IMR-90 (cell line): ENCODE results near the gene FCRL6. TPM values are rescaled to one million over a fixed set of nuclear protein-coding genes. Genes with fewer than 3 reads are reported as not detected.
A peak's percentile ranks its signal among the peaks of the same experiment; 100 is the strongest.

Experiments used
- ATAC-seq: fragments of 200-7000 bp; cut with Tn5 transposase; 2 replicates; pipeline ENCODE4 v1.9.1; 2020; ENCODE audit warnings: low read depth, mild to moderate bottlenecking, moderate library complexity
- BruUV-seq: library from RNA; stranded (reverse); fragments of 400-500 nt; replicated peaks from 2 replicates; lab custom pipeline; 2021; lab: Mats Ljungman, UMichigan
- CTCF ChIA-PET: fragments of 300-600 bp; formaldehyde crosslinking; extraction: SDS; loops from one replicate; lab custom pipeline; 2021; ENCODE audit warnings: antibody characterized with exemption; lab: Yijun Ruan, JAX
- POLR2A ChIA-PET: fragments of 300-600 bp; sonication (Branson Sonifier 250); formaldehyde crosslinking; loops from one replicate; lab custom pipeline; 2022; ENCODE audit warnings: antibody characterized with exemption; ENCODE audit not compliant: unreplicated experiment; lab: Charles Lee
- DNase-seq: peaks from one replicate; pipeline ENCODE4 v3.0.0; 2013
- H2AFZ ChIP-seq: replicated peaks from 2 replicates; pipeline ENCODE3; 2013; ENCODE audit warnings: low read length, mild to moderate bottlenecking; ENCODE audit not compliant: poor library complexity
- H2AK5ac ChIP-seq: 2 replicates; pipeline ENCODE4 v1.6.1; 2013; ENCODE audit warnings: low read depth, low read length, inconsistent platforms
- H2AK9ac ChIP-seq: replicated peaks from 2 replicates; pipeline ENCODE3; 2013; ENCODE audit warnings: mild to moderate bottlenecking, low read depth, low read length, moderate library complexity; ENCODE audit not compliant: poor library complexity
- H2BK120ac ChIP-seq: 2 replicates; pipeline ENCODE4 v1.6.1; 2013; ENCODE audit warnings: low read depth, low read length, inconsistent platforms
- H2BK15ac ChIP-seq: 3 replicates; pipeline ENCODE4 v1.6.1; 2013; ENCODE audit warnings: low read depth, low read length, inconsistent platforms
- H2BK20ac ChIP-seq: 2 replicates; pipeline ENCODE4 v1.6.1; 2013; ENCODE audit warnings: low read depth, mild to moderate bottlenecking, inconsistent platforms, low read length, moderate library complexity
- H2BK5ac ChIP-seq: 2 replicates; pipeline ENCODE4 v1.6.1; 2013; ENCODE audit warnings: mild to moderate bottlenecking, low read depth, low read length, inconsistent platforms; ENCODE audit not compliant: poor library complexity, severe bottlenecking
- H3K14ac ChIP-seq: replicated peaks from 2 replicates; pipeline ENCODE4 v1.6.1; 2013; ENCODE audit warnings: low read depth, low read length, inconsistent platforms
- H3K18ac ChIP-seq: 2 replicates; pipeline ENCODE4 v1.6.1; 2013; ENCODE audit warnings: low read depth, low read length, control low read depth
- H3K23ac ChIP-seq: 2 replicates; pipeline ENCODE4 v1.6.1; 2013; ENCODE audit warnings: low read depth, low read length, inconsistent platforms
- H3K27ac ChIP-seq: 2 replicates; pipeline ENCODE4 v1.5.1; 2013; ENCODE audit warnings: mild to moderate bottlenecking, control low read depth, low read length; ENCODE audit not compliant: insufficient read depth
- H3K27me3 ChIP-seq: 2 replicates; pipeline ENCODE4 v1.6.1; 2013; ENCODE audit warnings: low read length; ENCODE audit not compliant: control insufficient read depth, insufficient read depth
- H3K36me3 ChIP-seq: 2 replicates; pipeline ENCODE4 v1.6.1; 2013; ENCODE audit warnings: low read length, mixed read lengths; ENCODE audit not compliant: control insufficient read depth, insufficient read depth
- H3K4ac ChIP-seq: 2 replicates; pipeline ENCODE4 v1.6.1; 2013; ENCODE audit warnings: low read depth, low read length, inconsistent platforms
- H3K4me1 ChIP-seq: 2 replicates; pipeline ENCODE4 v1.6.1; 2013; ENCODE audit warnings: low read length, mixed read lengths; ENCODE audit not compliant: control insufficient read depth, insufficient read depth
- H3K4me2 ChIP-seq: 2 replicates; pipeline ENCODE4 v1.6.1; 2013; ENCODE audit warnings: low read depth, mild to moderate bottlenecking, control low read depth, low read length, moderate library complexity
- H3K4me3 ChIP-seq: 2 replicates; pipeline ENCODE4 v1.5.1; 2013; ENCODE audit warnings: low read depth, mild to moderate bottlenecking, control low read depth, low read length, moderate library complexity; ENCODE audit not compliant: insufficient read depth
- H3K56ac ChIP-seq: 2 replicates; pipeline ENCODE4 v1.6.1; 2013; ENCODE audit warnings: low read length, inconsistent platforms; ENCODE audit not compliant: insufficient read depth; ENCODE audit errors: extremely low read depth
- H3K79me1 ChIP-seq, 2 experiments: 2 replicates each; pipeline ENCODE4 v1.6.1; 2013; ENCODE audit warnings: low read length in 2 of 2, inconsistent platforms in 1 of 2, low read depth in 1 of 2
- H3K9ac ChIP-seq: 2 replicates; pipeline ENCODE4 v1.6.1; 2013; ENCODE audit warnings: low read depth, low read length, control low read depth
- H3K9me1 ChIP-seq: 2 replicates; pipeline ENCODE4 v1.6.1; 2013; ENCODE audit warnings: low read length, inconsistent platforms; ENCODE audit not compliant: insufficient read depth
- H3K9me3 ChIP-seq: 2 replicates; pipeline ENCODE4 v1.6.1; 2013; ENCODE audit warnings: low read length; ENCODE audit not compliant: control insufficient read depth, insufficient read depth
- H4K20me1 ChIP-seq: 2 replicates; pipeline ENCODE4 v1.6.1; 2013; ENCODE audit warnings: low read length, inconsistent platforms; ENCODE audit not compliant: insufficient read depth
- H4K5ac ChIP-seq: 2 replicates; pipeline ENCODE4 v1.6.1; 2013; ENCODE audit warnings: mild to moderate bottlenecking, low read depth, low read length, control low read depth
- H4K8ac ChIP-seq, 2 experiments: 2 replicates each; pipeline ENCODE4 v1.6.1; 2013; ENCODE audit warnings: low read depth in 2 of 2, low read length in 2 of 2, control low read depth in 1 of 2, inconsistent platforms in 1 of 2
- H4K91ac ChIP-seq: 2 replicates; pipeline ENCODE4 v1.6.1; 2013; ENCODE audit warnings: low read depth, low read length, inconsistent platforms; ENCODE audit not compliant: insufficient read depth
- BHLHE40 ChIP-seq: fragments of 150-350 bp; IDR thresholded peaks from 2 replicates; pipeline ENCODE4 v1.6.1; 2016; ENCODE audit warnings: mild to moderate bottlenecking, low read depth, low read length
- CHD1 ChIP-seq: IDR thresholded peaks from 2 replicates; pipeline ENCODE4 v1.6.1; 2012; ENCODE audit warnings: low read depth, low read length, improper control_type of control experiment
- ELK1 ChIP-seq: fragments of 150-350 bp; IDR thresholded peaks from 2 replicates; pipeline ENCODE4 v1.6.1; 2016; ENCODE audit warnings: low read depth, mild to moderate bottlenecking, low read length, moderate library complexity, borderline replicate concordance
- MAFK ChIP-seq: IDR thresholded peaks from 2 replicates; pipeline ENCODE4 v1.6.1; 2012; ENCODE audit warnings: low read depth, low read length, improper control_type of control experiment
- MAZ ChIP-seq: IDR thresholded peaks from 2 replicates; pipeline ENCODE4 v1.6.1; 2012; ENCODE audit warnings: low read depth, mild to moderate bottlenecking, low read length, improper control_type of control experiment, moderate library complexity, borderline replicate concordance
- MXI1 ChIP-seq: IDR thresholded peaks from 2 replicates; pipeline ENCODE4 v1.6.1; 2012; ENCODE audit warnings: low read depth, mild to moderate bottlenecking, low read length, moderate library complexity, borderline replicate concordance
- RFX5 ChIP-seq: IDR thresholded peaks from 2 replicates; pipeline ENCODE4 v1.8.0; 2012; ENCODE audit warnings: low read depth, mild to moderate bottlenecking, low read length, moderate library complexity
- SMC3 ChIP-seq: fragments of 150-350 bp; IDR thresholded peaks from 2 replicates; pipeline ENCODE4 v1.6.1; 2016; ENCODE audit warnings: low read depth, mild to moderate bottlenecking, antibody characterized with exemption, low read length, moderate library complexity
- WGBS, 2 experiments: methylation state at CpG; one replicate each; pipeline versions ENCODE4 v1.1.5 to v1.1.7; 2013; ENCODE audit warnings: missing lambda C conversion rate in 2 of 2; ENCODE audit not compliant: insufficient read length in 1 of 2; ENCODE audit errors: extremely low coverage in 2 of 2; 5-methylcytosine and 5-hydroxymethylcytosine counted together
- dilution Hi-C: fragments of 300-500 bp; cut with HindIII; formaldehyde crosslinking; loops from one replicate; pipeline ENCODE4 v1.14.3; 2018; ENCODE audit warnings: low sequenced_read_pairs; ENCODE audit not compliant: unreplicated experiment
- in situ Hi-C: fragments of 300-500 bp; cut with MboI; formaldehyde crosslinking; loops from 3 replicates; pipeline ENCODE4 v1.14.3; 2019; ENCODE audit warnings: low sequenced_read_pairs, inconsistent platforms, mixed read lengths
- intact Hi-C: fragments of 100-400 bp; cut with micrococcal nuclease; formaldehyde crosslinking; loops from 2 replicates; pipeline ENCODE4 v1.10.0; 2022
- polyA plus RNA-seq, 3 experiments: library from polyadenylated mRNA; depleted of rRNA; stranded (reverse); fragments of >200 nt; gene quantifications; 2 replicates each; pipeline ENCODE4 v1.2.3, GENCODE V29; 2012; ENCODE audit warnings: low replicate concordance in 1 of 3
- total RNA-seq: library from RNA; depleted of rRNA; stranded (reverse); fragments of >200 nt; gene quantifications from 2 replicates; pipeline ENCODE4 v1.2.3, GENCODE V29; 2012

Gene FCRL6
- total and polyA plus RNA-seq, 2 of the 4 experiments (the other 2 are of a cell fraction): not detected

- no CpG with 5 or more reads among the region's 1 CpG for whole genome bisulfite sequencing, 2 experiments
- ChIA-PET POLR2A (no interaction called here), CTCF (interaction anchor here (0.6 kb wide), 1 partner anchor 40 kb away, joined by 4 read pairs; no protein-coding TSS in a partner anchor)
- no peak overlapping the region for H2BK5ac ChIP-seq
- BruUV-seq: no TSS peak
- H2BK20ac ChIP-seq: no peak overlapping the region
- no peak overlapping the region for H4K5ac ChIP-seq
- H3K4me1 ChIP-seq: peaks cover 1% of the 10 kb centered on the region; the same call in 1 of the 2 replicates
- dilution Hi-C loops: no loop called here
- H2BK15ac ChIP-seq: 0 out of 3 replicates have a peak overlapping the region, but pooled peaks have one; percentile 37
- no peaks in the 10 kb centered on the region for H3K9me3 ChIP-seq
- H3K4me3 ChIP-seq: no peak overlapping the region
- H3K4ac ChIP-seq: no peak overlapping the region
- H3K4me2 ChIP-seq: no peak overlapping the region
- H2AK9ac ChIP-seq: peak overlapping the region; percentile 55
- TF ChIP-seq SMC3 (no peak), MAZ (no peak), CHD1 (no peak), MXI1 (no peak), ELK1 (no peak), BHLHE40 (no peak), MAFK (no peak), RFX5 (no peak)
- no peak overlapping the region for H3K23ac ChIP-seq
- no peak overlapping the region for H3K56ac ChIP-seq
- ATAC-seq (no peak), DNase-seq (no peak)
- H4K20me1 ChIP-seq: no peaks in the 10 kb centered on the region
- no peak overlapping the region for H4K8ac ChIP-seq
- no peak overlapping the region for H4K91ac ChIP-seq
- no peak overlapping the region for H2AFZ ChIP-seq
- no peaks in the 10 kb centered on the region for H3K36me3 ChIP-seq
- 0 out of 2 replicates have a peak, but pooled peaks cover 2% of the 10 kb centered on the region for H3K27me3 ChIP-seq
- in situ Hi-C loops: no loop called here
- peaks cover 0 to 7% of the 10 kb centered on the region in 2 experiments; a peak in 2 of 4 replicates for H3K79me1 ChIP-seq
- H3K14ac ChIP-seq: no peak overlapping the region
- intact Hi-C loops: no loop called here
- H2AK5ac ChIP-seq: no peak overlapping the region
- no peak overlapping the region for H3K9ac ChIP-seq
- no peak overlapping the region for H2BK120ac ChIP-seq
- no peak overlapping the region for H3K27ac ChIP-seq
- no peak overlapping the region for H3K18ac ChIP-seq
- 0 out of 2 replicates have a peak, but pooled peaks cover 5% of the 10 kb centered on the region for H3K9me1 ChIP-seq
Observed at GRCh38 chr1:159856576-159856975, 54.4 kb downstream of the FCRL6 start.
